Neural progenitor cell (in vitro differentiated cells): Measurements from ENCODE around the gene KRT10. TPM values are rescaled to one million over a fixed set of nuclear protein-coding genes. Genes with fewer than 3 reads are reported as not detected.

ENCODE experiments used
- DNase-seq: peaks from one replicate; pipeline ENCODE4 v3.0.0-alpha.2; 2016; ENCODE audit warnings: low spot score
- H2AFZ ChIP-seq: fragments of 200-600 bp; sonication (generic); replicated peaks from 2 replicates; pipeline ENCODE4 v1.6.1; 2016; ENCODE audit warnings: antibody characterized with exemption
- H3F3A ChIP-seq: fragments of 200-600 bp; sonication (generic); 2 replicates; pipeline ENCODE4 v1.6.1; 2016; ENCODE audit warnings: antibody characterized with exemption, low read depth
- H3K27ac ChIP-seq: fragments of 200-600 bp; sonication (generic); 2 replicates; pipeline ENCODE4 v1.5.1; 2016; ENCODE audit warnings: mild to moderate bottlenecking
- H3K27me3 ChIP-seq: fragments of 200-600 bp; sonication (generic); 2 replicates; pipeline ENCODE4 v1.6.1; 2016; ENCODE audit warnings: mild to moderate bottlenecking, moderate library complexity
- H3K36me3 ChIP-seq: fragments of 200-600 bp; sonication (generic); 2 replicates; pipeline ENCODE4 v1.5.1; 2016
- H3K4me1 ChIP-seq: fragments of 200-600 bp; sonication (generic); 2 replicates; pipeline ENCODE4 v1.6.1; 2016; ENCODE audit warnings: mixed run types
- H3K4me2 ChIP-seq: fragments of 200-600 bp; sonication (generic); 2 replicates; pipeline ENCODE4 v1.6.1; 2016
- H3K4me3 ChIP-seq: fragments of 200-600 bp; sonication (generic); 2 replicates; pipeline ENCODE4 v1.5.1; 2016
- H3K79me2 ChIP-seq: fragments of 200-600 bp; sonication (generic); 2 replicates; pipeline ENCODE4 v1.6.1; 2016; ENCODE audit warnings: low read depth
- H3K9ac ChIP-seq: fragments of 200-600 bp; sonication (generic); 2 replicates; pipeline ENCODE4 v1.6.1; 2016
- H3K9me3 ChIP-seq: fragments of 200-600 bp; sonication (generic); 2 replicates; pipeline ENCODE4 v1.5.1; 2016; ENCODE audit warnings: low read depth
- H4K20me1 ChIP-seq: fragments of 200-600 bp; sonication (generic); 2 replicates; pipeline ENCODE4 v1.6.1; 2016; ENCODE audit warnings: low read depth
- H3K27ac Mint-ChIP-seq: 3 replicates; pipeline ENCODE4 v1.8.0; 2021; ENCODE audit warnings: mixed read lengths
- H3K27me3 Mint-ChIP-seq: 2 replicates; pipeline ENCODE4 v1.8.0; 2022; ENCODE audit warnings: low read depth, mild to moderate bottlenecking, inconsistent platforms, moderate library complexity, mixed read lengths; ENCODE audit not compliant: insufficient read depth
- H3K36me3 Mint-ChIP-seq: 3 replicates; pipeline ENCODE4 v1.8.0; 2021; ENCODE audit warnings: mixed read lengths
- H3K4me1 Mint-ChIP-seq: 3 replicates; pipeline ENCODE4 v1.8.0; 2021; ENCODE audit warnings: mixed read lengths
- H3K4me3 Mint-ChIP-seq: 3 replicates; pipeline ENCODE4 v1.8.0; 2021; ENCODE audit warnings: mild to moderate bottlenecking, moderate library complexity, mixed read lengths
- H3K9me3 Mint-ChIP-seq: 3 replicates; pipeline ENCODE4 v1.8.0; 2020; ENCODE audit warnings: mixed read lengths
- CTCF ChIP-seq: fragments of 200-600 bp; sonication (generic); IDR thresholded peaks from 2 replicates; pipeline ENCODE4 v1.5.1; 2017; ENCODE audit warnings: antibody characterized with exemption, mild to moderate bottlenecking
- EZH2 ChIP-seq: fragments of 200-600 bp; sonication (generic); IDR thresholded peaks from 2 replicates; pipeline ENCODE4 v1.6.1; 2017; ENCODE audit warnings: antibody characterized with exemption, mild to moderate bottlenecking, moderate library complexity
- EZH2phosphoT487 ChIP-seq: fragments of 200-600 bp; sonication (generic); IDR thresholded peaks from 2 replicates; pipeline ENCODE4 v1.6.1; 2017; ENCODE audit warnings: antibody characterized with exemption
- total RNA-seq: library from RNA; depleted of rRNA; stranded (reverse); fragments of >200 nt; gene quantifications from 2 replicates; pipeline ENCODE4 v1.2.3, GENCODE V29; 2015; ENCODE audit warnings: low replicate concordance

Gene KRT10
- total RNA-seq, 1 donor from 2014 or later: 7.5 TPM

GRCh38 chr17:40801157-40801556, 21.3 kb downstream of the KRT10 start:
- Histone ChIP-seq H3K4me1 (no peaks in the 10 kb centered on the region), H4K20me1 (no peaks in the 10 kb centered on the region), H3K27ac (no peak overlapping the region), H3K79me2 (no peaks in the 10 kb centered on the region), H3K36me3 (no peaks in the 10 kb centered on the region), H3K4me3 (no peak overlapping the region), H3F3A (no peaks in the 10 kb centered on the region), H3K27me3 (peaks cover 73% of the 10 kb centered on the region), H3K9me3 (no peaks in the 10 kb centered on the region), H3K9ac (no peak overlapping the region), H3K4me2 (no peak overlapping the region), H2AFZ (no peak overlapping the region)
- no peak for DNase-seq
- H3K4me1 Mint-ChIP-seq: peaks cover 3% of the 10 kb centered on the region
- no peak overlapping the region for H3K27ac Mint-ChIP-seq
- no peak overlapping the region for H3K4me3 Mint-ChIP-seq
- H3K27me3 Mint-ChIP-seq: peaks cover 13% of the 10 kb centered on the region
- H3K9me3 Mint-ChIP-seq: no peaks in the 10 kb centered on the region
- no peaks in the 10 kb centered on the region for H3K36me3 Mint-ChIP-seq
- TF ChIP-seq EZH2 (no peak), EZH2phosphoT487 (no peak), CTCF (no peak)

- H3K27me3 Mint-ChIP-seq: peaks cover 15% of the 10 kb centered on the region
- H3K4me1 Mint-ChIP-seq: peaks cover 3% of the 10 kb centered on the region
- TF ChIP-seq EZH2: no peak
- no peak for TF ChIP-seq CTCF
- no peak for TF ChIP-seq EZH2phosphoT487
Observed at GRCh38 chr17:40800381-40800780, 22.0 kb downstream of the KRT10 start.

GRCh38 chr17:40799859-40800258, 22.6 kb downstream of the KRT10 start, which contains the start of gene KRT28:
KRT28 (minus strand) TSS chr17:40799959; CDS start chr17:40799893, 66 bp downstream.
- TF ChIP-seq EZH2 (no peak), CTCF (no peak), EZH2phosphoT487 (no peak)
- no peaks in the 10 kb centered on the region for H3K9me3 ChIP-seq

More at GRCh38 chr17:40800381-40800780, 22.0 kb downstream of the KRT10 start:
- Histone ChIP-seq H3K27ac (no peak overlapping the region), H3K4me2 (no peak overlapping the region), H4K20me1 (no peaks in the 10 kb centered on the region), H2AFZ (no peak overlapping the region), H3K79me2 (no peaks in the 10 kb centered on the region), H3K9me3 (no peaks in the 10 kb centered on the region), H3K36me3 (no peaks in the 10 kb centered on the region), H3K27me3 (peaks cover 66% of the 10 kb centered on the region), H3K4me3 (no peak overlapping the region), H3K4me1 (no peaks in the 10 kb centered on the region), H3F3A (no peaks in the 10 kb centered on the region), H3K9ac (no peak overlapping the region)
- DNase-seq: no peak
- Mint-ChIP-seq H3K27ac (no peak overlapping the region), H3K36me3 (no peaks in the 10 kb centered on the region), H3K4me3 (no peak overlapping the region), H3K9me3 (no peaks in the 10 kb centered on the region)

More at GRCh38 chr17:40799859-40800258, 22.6 kb downstream of the KRT10 start, which contains the start of gene KRT28:
- Histone ChIP-seq H3K4me3 (no peak within 1 kb of the TSS), H3K27ac (no peak within 1 kb of the TSS), H3K79me2 (no peaks in the 10 kb centered on the region), H3K4me2 (no peak within 1 kb of the TSS), H3K4me1 (no peaks in the 10 kb centered on the region), H2AFZ (no peak within 1 kb of the TSS), H3K36me3 (no peaks in the 10 kb centered on the region), H3K27me3 (peaks cover 60% of the 10 kb centered on the region), H4K20me1 (no peaks in the 10 kb centered on the region), H3F3A (no peaks in the 10 kb centered on the region), H3K9ac (no peak within 1 kb of the TSS)
- no peaks in the 10 kb centered on the region for H3K9me3 Mint-ChIP-seq
- no peak for DNase-seq
- H3K27ac Mint-ChIP-seq: no peak within 1 kb of the TSS
- H3K4me1 Mint-ChIP-seq: peaks cover 3% of the 10 kb centered on the region
- no peak within 1 kb of the TSS for H3K4me3 Mint-ChIP-seq
- H3K36me3 Mint-ChIP-seq: no peaks in the 10 kb centered on the region
- H3K27me3 Mint-ChIP-seq: peaks cover 11% of the 10 kb centered on the region
